GM23248 (cell line): ENCODE data around the gene CYP39A1.

ENCODE experiments used
- EZH2 ChIP-seq: fragments of 200-600 bp; sonication (generic); IDR thresholded peaks from 2 replicates; pipeline ENCODE4 v1.6.1; 2018; ENCODE audit warnings: antibody characterized with exemption, mild to moderate bottlenecking; ENCODE audit not compliant: insufficient read depth, poor library complexity, severe bottlenecking
- EZH2phosphoT487 ChIP-seq: fragments of 200-600 bp; sonication (generic); IDR thresholded peaks from 2 replicates; pipeline ENCODE4 v1.6.1; 2018; ENCODE audit warnings: antibody characterized with exemption, moderate library complexity, mild to moderate bottlenecking, low read depth; ENCODE audit not compliant: insufficient read depth

DNA sequence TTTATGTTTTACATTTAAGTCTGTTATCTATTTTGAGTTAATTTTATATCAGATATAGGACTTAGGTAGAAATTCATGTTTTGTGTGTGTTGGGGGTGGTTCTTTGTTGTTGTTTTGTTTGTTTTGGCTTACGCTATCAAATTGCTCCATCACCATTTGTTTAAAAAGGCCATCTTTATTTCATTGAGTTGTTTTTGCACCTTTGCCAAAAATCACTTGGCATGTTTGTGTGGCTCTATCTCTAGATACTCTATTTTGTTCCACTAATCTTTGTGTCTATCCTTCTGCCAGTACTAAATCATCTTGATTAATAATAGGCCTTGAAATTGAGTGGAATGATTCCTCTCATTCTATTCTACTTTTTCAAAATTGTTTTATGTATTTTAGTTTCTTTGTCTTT, 7.4 kb downstream of the CYP39A1 start:
- no peak for TF ChIP-seq EZH2phosphoT487
- no peak for TF ChIP-seq EZH2
